Measurements from ENCODE around the gene SMARCAL1.

SMARCAL1 gene

DNA sequence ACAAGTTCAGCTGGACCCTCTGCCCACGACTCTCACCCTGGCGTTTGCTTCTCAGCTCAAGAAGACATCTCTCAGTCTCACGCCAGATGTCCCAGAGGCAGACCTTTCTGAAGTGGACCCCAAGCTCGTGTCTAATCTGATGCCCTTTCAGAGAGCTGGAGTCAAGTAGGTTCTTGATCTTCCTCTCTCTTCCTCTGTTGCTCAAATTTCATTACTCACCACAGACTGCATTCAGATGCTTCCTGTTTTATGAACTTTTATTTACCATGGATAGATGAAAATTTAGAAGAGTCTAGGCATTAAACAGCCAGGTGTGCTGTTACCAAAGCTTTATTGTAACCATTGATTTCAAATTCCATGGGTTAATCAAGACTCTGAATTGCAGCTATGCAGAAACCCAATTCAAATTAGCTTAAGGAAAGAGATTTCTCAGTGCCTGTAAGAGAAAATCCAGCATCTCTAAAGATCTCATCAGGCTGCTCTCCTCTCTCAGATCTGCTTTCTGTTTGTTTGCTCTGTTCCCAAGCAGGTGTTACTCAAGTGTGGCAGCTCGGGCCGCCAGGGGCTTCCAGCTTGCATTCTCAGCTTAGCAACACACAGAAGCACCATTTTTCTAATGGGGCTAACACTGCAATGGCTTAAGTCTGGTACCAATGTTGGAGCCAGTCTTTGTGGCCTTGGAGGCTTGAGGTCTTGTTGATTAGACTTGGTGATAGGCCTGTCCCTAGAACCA lies 16.5 kb downstream of the SMARCAL1 start:
- no peak for DNase-seq (ENCODE audit: low spot score)

DNA sequence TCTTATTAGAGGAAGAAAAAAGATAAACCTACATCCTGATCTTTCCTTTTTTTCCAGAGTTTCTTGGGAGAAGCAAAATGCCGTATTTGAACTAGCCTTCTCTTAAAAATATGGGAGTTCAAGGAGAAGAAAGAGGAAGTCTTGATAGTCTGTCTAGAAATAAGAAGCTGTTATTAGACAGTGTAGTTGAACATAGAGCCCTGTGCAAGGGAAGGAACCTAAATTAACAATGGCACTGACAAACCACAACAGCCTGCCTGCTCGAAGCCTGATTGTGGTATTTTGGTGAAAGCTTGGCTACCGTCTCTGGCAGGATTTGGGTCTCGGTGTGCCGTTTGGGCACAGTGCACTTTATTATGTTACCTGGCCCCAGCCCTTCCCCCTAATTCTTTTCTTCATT lies 17.1 kb downstream of the SMARCAL1 start:
- DNase-seq (ENCODE audit: low spot score) = no peak

DNA sequence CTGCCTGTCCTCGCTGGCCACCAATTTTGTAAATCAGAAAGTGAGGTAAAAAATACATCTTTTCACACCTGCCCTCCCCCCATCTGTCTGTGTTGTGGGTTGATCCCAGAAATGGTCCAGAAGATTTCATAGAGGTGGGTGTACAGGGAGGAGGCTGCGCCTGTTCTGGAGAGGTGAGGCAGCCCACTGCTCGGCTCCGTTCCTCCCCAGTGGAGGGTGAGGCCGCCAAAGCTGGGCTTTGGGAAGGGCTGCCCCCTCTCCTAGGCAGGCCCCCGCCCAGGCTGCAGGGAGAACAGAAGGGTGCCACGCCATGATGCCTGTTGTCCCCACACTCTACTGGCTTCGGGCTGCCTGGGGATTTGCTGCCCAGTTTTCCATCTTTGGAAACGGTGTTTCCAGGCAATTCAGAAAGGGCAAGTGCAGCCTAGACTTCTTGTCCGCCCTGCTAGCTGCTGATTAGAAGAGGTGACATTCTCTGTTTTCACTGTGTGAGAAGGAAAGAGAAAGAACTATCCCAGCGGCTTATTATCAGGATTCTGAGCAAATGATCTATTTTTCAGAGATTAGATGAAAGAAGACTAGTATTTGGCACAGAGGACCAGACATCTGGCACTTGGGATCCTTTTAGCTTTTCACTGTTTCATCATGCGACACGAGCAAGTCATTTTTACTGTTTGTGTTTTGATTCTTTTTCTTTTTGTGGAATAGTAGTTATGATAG lies 18.7 kb downstream of the SMARCAL1 start:
- no peak for DNase-seq (ENCODE audit: low spot score)

DNA sequence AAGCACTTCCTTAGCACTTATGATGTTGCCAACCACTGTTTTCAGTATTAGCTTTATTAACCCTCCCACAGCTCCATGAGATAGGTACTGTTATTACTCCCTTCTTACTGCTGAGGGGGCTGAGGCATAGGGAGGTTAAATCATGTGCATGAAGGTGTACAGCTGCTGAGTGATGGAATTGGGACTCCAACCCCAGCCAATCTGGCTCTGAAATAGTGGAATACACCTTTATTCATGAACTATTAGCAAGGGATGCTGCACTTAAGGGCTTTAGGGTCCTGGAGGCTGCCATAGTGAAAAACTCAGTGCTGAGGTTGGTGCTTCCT lies 19.2 kb downstream of the SMARCAL1 start:
- DNase-seq (ENCODE audit: low spot score) = no peak

DNA sequence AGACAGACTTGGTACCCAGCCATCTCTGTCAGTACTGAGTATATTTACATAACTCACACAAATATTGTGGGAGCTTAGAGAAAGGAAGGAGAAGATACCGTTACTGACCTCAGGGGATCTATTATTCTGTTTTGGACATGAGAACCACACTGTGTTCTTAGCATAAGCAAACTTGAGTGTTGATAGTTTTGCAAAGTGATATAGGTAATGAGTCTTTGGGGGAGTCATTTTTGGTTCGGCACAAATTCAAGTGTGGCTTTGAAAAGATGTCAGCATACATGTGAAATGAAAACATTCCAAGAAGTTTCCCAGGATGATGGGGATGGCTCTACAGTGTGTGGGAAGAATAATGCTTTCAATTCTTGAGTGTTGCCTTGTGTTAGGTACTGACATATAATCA lies 24.1 kb downstream of the SMARCAL1 start:
- DNase-seq (ENCODE audit: low spot score) = no peak

DNA sequence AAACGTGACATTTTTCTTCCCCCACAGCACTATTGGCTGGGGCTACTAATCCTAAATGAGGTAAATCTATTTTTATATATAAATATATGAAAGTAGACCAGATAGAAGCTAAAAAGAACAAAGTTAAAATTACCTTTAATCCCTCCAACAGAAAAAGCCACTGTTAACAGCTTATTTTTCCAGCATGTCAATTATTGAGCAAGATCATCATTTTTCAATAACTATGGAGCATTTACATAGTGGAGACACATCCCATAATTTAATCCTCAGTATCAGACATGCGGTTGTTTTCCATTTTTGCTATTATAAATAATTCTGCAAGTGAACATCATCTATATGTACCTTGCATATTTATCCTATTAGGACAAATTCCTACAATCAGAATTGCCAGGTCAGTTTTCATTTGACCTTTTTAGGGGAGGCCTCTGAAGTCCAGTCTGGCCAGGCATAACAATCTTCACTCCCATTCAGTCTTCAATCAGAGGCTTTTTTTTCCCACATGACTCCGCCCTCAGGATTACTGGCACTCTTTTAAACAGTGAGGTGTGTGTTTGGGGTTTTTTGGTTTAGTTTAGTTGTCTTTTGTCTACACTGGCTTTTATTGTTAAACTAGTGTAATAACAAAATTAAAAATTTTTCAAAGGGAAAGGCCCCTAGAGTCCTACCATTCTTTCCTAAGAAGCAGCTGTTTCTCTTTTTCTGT lies 29.2 kb downstream of the SMARCAL1 start:
- DNase-seq (ENCODE audit: low spot score) = no peak

DNA sequence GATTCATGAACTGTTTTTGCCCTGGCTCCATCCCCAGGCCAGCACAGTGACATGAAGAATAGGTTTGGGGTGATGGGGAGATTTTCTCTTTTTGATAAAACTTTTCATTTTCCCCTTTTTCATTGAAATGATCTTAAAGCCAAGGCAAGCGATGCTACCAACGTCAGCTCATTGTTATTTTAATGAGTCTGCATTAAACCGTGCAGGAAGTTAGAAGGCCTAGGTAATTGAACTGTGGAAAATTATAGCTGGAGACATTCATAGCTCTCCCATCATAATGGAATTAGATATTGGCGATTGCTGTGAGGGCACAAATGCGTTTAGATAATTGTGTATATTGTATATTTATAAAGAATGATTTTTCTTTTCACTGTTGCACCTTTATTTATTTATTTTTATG lies 33.2 kb downstream of the SMARCAL1 start:
- DNase-seq (ENCODE audit: low spot score) = no peak

DNA sequence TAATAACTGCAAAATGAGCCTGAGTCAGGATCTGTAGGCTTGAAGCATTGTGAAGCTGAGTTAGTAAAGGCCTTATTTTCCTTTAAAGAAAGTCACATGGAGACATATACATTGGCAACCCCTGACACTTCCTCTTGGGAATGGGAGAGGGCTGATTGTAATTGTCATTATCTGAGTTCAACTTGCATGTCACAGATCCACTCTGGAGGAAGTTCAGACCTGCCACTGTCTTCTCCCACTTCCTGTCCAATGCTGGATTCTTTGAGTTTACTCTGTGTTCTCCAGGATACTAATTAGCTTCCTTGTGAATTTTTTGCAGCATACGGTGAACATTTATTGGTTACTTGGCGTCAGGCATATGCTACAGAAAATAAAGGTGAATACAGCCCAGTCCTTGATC lies 34.1 kb downstream of the SMARCAL1 start:
- no peak for DNase-seq (ENCODE audit: low spot score)

DNA sequence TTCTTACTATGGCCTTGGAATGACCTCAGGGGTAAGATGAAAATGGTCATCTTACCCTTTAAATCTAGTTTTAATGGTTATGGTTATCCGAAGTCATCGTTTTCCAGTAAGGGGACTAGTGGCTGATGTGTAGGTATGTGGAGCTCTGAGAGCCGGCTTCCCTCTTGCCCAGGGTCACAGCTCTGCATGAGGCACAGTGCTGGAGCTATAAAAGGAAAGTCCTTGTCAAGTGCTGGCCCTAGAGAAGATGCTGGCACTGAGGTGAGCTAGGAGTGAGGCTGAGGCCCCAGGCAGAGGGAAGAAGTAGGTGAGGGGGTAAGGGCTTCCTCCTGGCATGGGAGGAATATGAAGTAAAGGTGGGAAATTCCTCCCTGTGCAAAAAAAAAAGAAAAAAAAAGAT lies 35.0 kb downstream of the SMARCAL1 start:
- no peak for DNase-seq (ENCODE audit: low spot score)

DNA sequence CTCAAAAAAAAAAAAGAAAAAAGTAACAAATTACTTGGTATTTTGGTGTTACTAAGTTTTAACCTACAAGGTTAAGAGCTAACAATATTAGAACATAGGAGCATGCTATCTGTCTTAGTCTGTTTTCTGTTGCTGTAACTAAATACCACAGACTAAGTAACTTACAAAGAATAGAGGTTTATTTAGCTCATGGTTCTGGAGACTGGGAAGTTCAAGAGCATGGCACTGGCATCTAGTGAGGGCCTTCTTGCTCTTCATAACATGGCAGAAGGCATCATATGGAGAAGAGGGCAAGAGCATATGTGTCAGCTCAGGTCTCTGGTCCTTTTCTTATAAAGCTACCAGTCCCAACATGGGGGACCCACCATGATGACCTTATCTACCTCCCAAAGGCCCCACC lies 36.5 kb downstream of the SMARCAL1 start:
- no peak for DNase-seq (ENCODE audit: low spot score)

DNA sequence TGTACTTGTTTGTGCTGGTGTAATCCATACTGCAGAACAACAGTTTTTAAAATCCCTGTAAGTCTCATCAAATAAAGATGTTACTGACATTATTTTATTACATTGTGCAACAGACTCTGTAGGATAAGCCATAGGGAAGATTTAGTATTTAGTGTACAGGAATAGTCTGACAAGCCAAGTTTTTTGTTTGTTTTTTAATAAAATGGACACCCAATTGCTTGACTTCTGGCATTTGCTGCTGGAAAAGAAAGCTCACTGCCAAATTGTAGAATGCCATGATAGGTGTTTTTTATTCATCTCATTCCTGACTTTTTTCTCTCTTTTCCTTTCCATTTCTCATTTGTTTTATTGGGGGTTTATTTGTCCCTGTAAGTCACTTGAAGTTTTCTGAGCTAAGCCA lies 38.1 kb downstream of the SMARCAL1 start:
- no peak for DNase-seq (ENCODE audit: low spot score)

DNA sequence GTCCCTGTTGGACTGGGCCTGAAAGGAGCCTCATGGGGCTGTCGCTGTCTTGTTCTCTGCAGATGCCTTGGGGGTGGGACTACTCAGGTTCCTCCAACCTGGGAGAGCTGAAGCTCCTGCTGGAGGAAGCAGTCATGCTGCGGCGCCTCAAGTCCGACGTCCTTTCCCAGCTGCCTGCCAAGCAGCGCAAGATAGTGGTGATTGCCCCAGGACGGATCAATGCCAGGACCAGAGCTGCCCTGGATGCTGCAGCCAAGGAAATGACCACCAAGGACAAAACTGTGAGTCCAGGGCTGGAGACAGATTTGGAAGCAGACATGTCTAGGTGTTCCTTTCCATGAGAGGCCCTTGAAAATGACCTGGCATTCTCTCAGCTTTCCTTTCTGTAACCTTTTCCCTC lies 38.5 kb downstream of the SMARCAL1 start:
- no peak for DNase-seq (ENCODE audit: low spot score)

DNA sequence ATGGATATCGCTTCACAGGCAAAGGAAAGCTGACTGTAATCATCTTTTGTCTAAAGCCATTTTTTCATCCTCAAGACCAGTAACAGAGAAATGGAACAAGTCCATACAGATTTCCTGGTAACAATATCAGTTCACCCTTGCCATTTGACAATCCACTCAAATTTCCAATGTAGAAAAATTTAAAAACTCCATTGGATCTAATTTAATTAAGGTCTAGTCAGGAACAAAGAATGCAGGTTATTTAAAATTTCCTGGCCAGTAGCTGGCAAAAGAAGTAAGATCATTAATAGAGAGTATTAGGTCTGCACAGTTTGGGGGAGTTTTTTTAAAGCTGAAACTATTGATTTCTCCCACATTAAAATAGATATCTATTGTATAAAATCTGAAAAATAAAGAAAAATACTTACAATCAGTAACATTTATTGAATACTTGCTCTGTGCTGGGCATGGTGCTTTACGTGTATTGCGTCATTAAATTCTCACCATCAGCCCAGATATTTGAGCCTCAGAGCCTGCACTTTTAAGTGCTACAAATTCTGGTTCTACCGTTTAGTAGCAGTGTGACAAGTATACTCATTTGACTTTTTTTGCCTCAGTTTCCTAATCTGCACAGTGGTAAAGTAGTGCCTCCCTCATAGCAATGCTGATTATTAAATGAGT lies 41.8 kb downstream of the SMARCAL1 start:
- no peak for DNase-seq (ENCODE audit: low spot score)

DNA sequence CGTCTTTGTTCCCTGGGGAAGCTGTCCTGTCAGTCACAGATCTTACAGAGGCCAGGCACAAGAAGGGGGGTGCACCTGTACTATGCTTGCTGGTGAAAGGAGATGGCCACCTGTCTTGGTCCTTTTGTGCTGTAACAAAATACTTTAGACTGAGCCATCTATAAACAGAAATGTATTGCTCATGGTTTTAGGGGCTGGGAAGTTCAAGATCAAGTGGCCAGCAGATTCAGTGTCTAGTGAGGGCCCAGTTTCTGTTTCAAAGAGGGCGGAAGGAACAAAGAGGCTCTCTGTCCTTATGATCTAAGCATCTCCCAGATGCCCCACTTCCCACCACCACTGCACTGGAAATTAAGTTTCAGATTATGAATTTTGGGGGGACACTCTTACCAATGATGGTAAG lies 50.9 kb downstream of the SMARCAL1 start:
- DNase-seq (ENCODE audit: low spot score) = no peak

DNA sequence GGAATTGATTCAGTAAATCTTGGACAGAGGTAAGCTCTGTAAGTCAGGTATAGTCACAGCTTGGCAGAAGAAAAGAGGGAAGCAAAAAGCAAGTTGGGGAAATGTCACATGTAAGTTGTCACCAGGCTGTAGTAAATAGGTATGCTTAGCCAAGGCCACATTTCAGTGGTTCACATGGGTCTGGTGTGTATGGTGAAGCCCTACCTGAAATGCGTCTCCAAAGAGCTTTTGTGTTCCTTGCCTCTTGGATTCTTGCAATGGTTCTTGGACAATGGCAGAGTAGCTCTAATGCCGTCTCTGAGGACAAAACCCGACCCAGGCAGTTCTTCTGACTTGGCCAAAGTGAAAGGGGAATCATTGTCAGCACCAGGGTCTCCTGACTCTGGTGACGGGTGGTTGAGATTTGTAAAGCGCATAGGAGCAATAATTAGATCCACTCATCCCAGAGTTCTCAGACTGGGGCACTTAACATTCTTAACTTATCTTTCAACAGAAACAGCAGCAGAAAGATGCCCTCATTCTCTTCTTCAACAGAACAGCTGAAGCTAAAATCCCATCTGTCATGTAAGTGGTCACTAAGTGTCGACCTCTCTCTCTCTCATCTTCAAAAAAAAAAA lies 51.9 kb downstream of the SMARCAL1 start:
- no peak for DNase-seq (ENCODE audit: low spot score)

DNA sequence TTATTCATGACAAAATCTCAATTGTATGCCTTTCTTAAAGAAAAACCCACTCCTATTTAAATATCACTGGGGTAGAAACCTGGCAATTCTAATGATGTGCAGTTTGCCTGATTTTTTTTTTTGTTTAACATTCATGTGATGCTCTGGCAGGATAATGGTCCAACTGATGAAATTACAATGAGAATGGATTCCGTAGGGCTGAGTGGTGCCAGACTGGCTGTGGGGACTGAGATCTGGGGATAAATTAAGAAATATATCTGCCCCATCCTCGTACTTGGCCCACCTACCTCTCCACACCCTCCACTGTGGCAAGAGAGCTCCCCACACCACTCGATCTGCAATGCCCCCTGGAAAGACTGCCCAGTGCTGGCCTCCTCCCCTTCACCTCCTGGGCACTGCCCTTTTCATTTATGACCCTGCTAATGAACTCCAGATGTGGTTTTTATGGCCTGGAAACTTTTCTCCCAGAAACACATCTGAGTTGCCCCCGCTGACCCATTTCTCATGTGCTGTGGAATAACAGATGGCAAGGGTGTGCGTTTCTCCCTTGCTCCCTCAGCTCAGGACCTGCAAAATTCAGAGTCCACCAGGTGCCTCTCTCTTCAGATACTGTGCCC lies 53.4 kb downstream of the SMARCAL1 start:
- no peak for DNase-seq (ENCODE audit: low spot score)

DNA sequence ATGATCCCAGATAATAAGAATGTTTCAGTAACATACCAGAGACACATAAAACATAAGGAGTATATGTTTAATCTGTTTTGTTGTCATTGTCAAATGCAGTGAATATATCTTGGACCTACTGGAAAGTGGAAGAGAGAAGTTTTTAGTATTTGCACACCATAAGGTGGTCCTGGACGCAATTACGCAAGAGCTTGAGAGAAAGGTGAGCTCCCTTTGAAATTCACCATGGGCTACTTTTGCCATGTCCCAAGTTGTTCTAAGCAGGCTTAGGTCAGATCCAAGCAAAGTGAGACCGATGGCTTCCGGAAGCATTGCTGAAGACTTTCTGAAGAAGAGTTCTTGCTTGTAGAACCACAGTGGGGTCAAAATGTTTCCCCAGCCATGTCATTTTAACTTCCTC lies 55.6 kb downstream of the SMARCAL1 start:
- DNase-seq (ENCODE audit: low spot score) = no peak

DNA sequence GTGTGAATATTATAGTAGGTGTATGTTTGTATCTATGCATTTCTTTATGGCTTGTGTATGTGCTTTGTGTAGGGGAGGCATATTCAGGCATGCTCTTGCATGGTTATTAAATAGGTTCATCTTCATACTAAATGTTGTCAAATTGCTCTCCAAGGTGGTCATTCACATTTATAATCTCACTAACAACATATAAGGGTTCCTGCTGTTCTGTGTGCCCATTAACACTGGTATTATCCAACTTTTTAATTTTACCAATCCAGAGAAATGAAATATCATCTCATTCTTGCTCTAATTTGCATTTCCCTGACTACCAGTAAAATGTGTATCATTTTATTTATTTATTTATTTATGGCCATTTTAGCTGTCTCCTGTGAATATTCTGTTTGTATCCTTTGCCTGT lies 57.4 kb downstream of the SMARCAL1 start:
- no peak for DNase-seq (ENCODE audit: low spot score)

DNA sequence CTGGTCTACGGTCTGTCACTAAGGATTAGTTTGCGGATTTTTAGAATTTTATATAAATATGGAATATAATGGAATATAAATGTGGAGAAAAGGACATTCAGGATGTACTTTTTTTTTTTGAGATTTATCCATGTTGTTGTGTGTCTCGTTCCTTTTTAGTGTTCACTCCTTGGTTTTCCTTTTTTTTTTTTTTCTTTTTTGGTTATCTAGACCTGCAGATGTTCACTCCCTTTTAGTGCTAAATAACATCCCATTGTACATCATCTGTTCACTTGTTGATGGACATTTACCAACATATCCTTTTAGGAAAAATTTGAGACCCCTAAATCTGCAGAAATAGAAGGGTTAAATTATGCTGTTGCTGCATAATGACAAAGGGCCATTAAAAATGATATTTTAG lies 60.9 kb downstream of the SMARCAL1 start:
- DNase-seq (ENCODE audit: low spot score) = no peak

DNA sequence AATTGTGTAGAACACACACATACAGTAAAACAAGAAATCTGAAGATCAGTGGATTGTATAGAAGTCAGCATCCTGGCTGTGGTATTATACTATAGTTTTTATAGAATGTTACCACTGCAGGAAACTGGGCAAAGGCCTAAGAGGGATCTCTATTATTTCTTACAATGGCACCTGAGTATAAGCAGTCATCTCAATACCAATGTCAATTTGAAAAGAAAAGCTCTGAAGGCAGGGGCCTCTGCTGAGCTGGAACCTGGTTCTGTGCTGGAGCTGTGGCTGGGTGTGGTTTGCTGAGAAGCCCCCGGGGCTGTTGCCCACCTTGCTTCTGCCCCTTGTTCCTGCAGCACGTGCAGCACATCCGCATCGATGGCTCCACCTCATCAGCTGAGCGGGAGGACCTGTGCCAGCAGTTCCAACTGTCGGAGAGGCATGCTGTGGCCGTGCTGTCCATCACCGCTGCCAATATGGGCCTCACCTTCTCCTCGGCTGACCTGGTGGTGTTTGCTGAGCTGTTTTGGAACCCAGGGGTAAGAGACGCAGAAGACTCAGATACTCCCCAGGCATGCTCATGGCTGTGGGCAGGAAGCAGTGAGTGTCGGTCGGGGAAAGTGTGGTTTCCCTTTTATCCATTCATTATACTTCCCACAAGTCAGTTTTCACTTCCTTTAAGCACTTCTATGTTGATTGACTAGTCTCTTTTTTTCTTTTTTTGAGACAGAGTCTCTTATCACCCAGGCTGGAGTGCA lies 62.8 kb downstream of the SMARCAL1 start:
- DNase-seq (ENCODE audit: low spot score) = no peak

DNA sequence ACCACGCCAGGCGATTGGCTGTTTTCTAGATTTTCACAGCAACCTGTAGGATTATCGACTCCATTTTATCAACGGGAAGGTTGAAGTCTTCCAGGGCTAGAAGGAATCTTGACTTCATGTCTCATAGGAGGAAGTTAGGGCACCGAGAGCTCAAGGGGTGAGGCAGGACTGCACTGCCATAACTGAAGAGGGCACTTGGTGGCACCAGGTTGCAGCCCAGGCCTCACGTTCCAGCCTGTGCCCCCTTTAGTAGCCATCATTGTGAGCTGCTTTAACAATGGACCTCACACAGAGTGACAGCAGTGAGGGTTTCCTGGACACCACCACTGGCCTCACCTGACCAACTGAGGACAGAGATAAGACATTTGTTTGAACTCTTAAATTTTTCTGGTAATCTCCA lies 63.5 kb downstream of the SMARCAL1 start:
- DNase-seq (ENCODE audit: low spot score) = no peak
